ENCODE measurements around the gene CTSD.

Gene CTSD

DNA sequence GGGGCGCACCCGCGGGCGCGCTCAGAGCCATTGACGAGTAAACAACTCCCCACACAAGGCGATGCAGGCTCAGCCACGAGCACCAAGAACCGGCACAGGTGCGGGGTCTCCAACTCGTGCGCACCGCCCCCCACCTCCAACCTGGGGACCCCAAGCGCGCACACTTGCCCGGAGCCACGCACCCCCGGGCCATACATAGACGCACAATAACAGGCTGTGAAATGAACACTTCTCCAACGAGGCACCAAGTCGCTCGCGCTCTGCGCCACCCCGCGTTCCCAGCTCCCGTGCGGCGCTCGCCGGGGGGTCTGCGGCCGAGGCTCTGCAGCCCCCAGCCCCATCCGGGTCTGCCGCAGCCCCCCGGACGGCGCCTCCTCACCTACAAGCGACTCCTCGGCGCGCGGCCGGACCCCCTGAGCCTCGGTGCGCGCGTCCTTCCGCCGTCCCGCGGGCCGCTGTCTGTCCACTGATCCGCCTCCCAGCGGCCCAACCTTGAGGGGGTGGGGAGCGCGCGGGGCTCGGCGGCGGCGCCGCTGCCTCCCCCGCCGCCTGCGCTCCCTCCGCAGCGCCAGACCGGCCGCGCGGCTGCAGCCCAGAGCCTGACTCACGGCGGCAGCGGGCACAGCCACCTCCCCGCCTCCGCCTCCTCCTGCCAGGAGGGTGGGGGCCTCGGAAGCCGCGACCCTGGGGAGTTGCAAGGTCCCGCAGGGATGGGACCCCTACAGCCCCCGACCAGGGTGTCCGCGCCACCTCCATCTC is 14.9 kb downstream of the CTSD start:
- ChIA-PET POLR2A (ENCODE audit: low non-redundant PET) (interaction anchor here (1.1 kb wide), 1 partner anchor 15 kb away, joined by 4 read pairs; the partner anchor contains the start of gene CTSD), CTCF (interaction anchor here (0.5 to 1.4 kb wide), 4 partner anchors 56 to 109 kb away, joined by 3 to 5 read pairs (median 4); no protein-coding TSS in a partner anchor)
- DNase-seq (ENCODE audit: low spot score): peak; percentile 56

DNA sequence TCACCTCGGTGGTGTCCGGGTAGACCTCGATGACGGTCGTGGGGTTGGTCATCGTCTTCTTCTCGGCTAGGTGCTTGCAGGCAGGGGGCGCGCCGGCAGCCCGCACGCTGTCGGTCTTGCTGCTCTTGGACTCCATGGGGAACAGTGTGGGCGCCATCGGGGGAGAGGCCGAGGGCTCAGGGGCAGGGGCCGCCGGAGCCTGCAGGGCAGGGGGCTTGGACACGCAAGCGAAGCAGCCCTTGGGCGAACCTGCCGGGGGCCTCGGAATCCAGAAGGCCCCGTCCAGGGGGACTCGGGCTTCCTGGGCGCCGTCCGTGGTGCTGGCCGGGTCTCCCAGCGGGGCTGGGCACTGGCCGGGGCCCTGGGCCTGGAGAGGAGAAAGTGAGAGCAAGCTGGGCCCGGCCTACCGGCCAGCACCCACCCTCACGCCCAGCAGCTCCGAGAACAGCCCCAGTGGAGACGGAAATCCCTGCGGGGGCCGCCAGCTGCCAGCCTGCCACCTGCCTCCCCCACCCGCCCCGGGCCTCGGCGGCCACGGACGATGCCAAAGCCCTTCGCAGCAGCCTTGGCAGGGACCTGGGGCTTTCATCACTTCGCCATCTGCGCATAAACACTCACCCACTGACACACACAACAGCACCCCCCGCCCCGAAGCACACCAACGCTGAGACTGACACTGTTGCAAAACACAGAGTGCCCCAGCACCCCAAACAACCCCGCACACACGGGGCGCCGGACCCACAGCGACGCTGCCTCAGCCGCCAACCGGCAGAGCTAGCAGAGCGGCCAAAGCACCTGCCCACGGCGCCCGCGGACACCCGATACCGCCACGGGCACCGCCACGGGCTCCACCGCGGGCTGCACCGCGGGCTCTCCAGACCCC is 15.7 kb downstream of the CTSD start:
- no peak for DNase-seq (ENCODE audit: low spot score)
- TF ChIP-seq, protein P1, sequence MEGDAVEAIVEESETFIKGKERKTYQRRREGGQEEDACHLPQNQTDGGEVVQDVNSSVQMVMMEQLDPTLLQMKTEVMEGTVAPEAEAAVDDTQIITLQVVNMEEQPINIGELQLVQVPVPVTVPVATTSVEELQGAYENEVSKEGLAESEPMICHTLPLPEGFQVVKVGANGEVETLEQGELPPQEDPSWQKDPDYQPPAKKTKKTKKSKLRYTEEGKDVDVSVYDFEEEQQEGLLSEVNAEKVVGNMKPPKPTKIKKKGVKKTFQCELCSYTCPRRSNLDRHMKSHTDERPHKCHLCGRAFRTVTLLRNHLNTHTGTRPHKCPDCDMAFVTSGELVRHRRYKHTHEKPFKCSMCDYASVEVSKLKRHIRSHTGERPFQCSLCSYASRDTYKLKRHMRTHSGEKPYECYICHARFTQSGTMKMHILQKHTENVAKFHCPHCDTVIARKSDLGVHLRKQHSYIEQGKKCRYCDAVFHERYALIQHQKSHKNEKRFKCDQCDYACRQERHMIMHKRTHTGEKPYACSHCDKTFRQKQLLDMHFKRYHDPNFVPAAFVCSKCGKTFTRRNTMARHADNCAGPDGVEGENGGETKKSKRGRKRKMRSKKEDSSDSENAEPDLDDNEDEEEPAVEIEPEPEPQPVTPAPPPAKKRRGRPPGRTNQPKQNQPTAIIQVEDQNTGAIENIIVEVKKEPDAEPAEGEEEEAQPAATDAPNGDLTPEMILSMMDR (conservative IDR thresholded peaks at IDR 0.05; ENCODE audit: low read depth): no peak
- POLR2A ChIA-PET (ENCODE audit: low non-redundant PET): no interaction called here
- CTCF ChIA-PET: interaction anchor here (0.5 to 1.4 kb wide), 2 partner anchors 55 to 84 kb away, joined by 3 to 5 read pairs; no protein-coding TSS in a partner anchor
- H3K27ac ChIP-seq: peak overlapping the region; percentile 88

More for the DNA sequence above, 14.9 kb downstream of the CTSD start:
- TF ChIP-seq, protein P1 (conservative IDR thresholded peaks at IDR 0.05; ENCODE audit: low read depth): no peak
- H3K27ac ChIP-seq: peak overlapping the region; percentile 88

DNA sequence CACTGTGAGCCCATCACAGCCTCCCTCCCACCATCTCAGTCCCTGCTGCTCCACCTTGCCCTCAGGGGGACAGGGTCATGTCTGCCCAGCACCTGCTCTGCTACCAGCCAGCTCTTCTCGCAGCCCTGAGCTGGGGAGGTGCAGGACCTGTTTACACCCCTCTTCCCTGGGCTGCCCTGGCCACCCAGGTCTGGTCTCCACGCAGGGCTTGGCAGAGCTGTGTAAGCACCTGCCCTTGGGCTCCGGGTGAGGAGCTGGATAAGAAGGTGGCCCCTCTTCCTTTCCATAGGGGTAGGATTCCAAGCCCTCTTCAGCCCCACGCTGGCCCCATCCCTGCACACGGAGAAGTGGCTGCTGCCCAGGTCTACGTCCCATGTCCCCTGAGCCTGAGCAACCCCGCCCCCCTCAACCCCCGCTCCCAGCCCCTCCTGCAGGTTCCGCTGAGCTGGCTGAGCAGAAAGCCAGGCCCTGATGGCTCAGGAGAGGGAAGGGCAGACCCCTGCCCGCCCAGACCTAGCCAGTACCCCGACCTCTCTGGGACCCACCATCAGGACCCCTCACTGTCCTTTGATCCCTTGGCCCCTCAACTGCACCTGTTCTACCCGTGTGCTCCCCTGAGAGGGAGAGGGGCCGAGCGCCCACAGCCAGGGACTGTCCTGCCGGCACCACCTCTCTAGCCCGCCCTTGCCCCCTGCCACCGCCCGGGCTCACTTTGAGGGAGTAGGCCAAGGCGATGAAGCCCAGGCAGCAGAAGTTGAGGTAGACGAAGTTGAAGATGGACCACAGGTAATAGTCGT is 16.6 kb downstream of the CTSD start:
- TF ChIP-seq, protein P1 (conservative IDR thresholded peaks at IDR 0.05; ENCODE audit: low read depth): no peak
- ChIA-PET POLR2A (ENCODE audit: low non-redundant PET) (no interaction called here), CTCF (interaction anchor here (0.9 to 1.4 kb wide), 2 partner anchors 54 to 202 kb away, joined by 3 to 5 read pairs; no protein-coding TSS in a partner anchor)
- no peak for DNase-seq (ENCODE audit: low spot score)
- H3K27ac ChIP-seq: peak overlapping the region; percentile 88

GRCh38 chr11:1746511-1746931 is 17.2 kb downstream of the CTSD start:
- ChIA-PET CTCF (interaction anchor here (0.7 to 0.9 kb wide), 2 partner anchors 86 to 202 kb away, joined by 3 read pairs; no protein-coding TSS in a partner anchor), POLR2A (ENCODE audit: low non-redundant PET) (no interaction called here)
- peak overlapping the region; percentile 88 for H3K27ac ChIP-seq
- no peak for DNase-seq (ENCODE audit: low spot score)
- TF ChIP-seq, protein P1 (conservative IDR thresholded peaks at IDR 0.05; ENCODE audit: low read depth): no peak

DNA sequence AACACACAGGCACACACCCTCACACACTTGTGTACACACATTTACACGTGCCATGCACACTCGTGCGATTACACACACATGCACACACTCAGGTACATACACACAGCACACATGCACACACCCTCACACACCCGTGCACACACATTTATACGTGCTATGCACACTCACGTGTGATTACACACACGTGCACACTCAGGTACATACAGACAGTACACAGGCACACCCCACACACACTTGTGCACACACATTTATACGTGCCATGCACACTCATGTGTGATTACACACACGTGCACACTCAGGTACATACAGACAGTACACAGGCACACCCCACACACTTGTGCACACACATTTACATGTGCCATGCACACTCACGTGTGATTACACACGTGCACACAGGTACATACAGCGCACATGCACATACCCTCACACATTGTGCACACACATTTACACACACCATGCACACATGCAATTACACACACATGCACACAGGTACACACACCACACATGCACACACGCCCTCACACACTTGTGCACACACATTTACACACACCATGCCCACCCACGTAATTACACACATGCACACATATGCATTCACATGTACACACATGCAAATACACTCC is 17.9 kb downstream of the CTSD start:
- ChIA-PET CTCF (interaction anchor here (0.7 kb wide), 1 partner anchor 87 kb away, joined by 3 read pairs; no protein-coding TSS in a partner anchor), POLR2A (ENCODE audit: low non-redundant PET) (no interaction called here)
- peak overlapping the region; percentile 88 for H3K27ac ChIP-seq
- TF ChIP-seq, protein P1 (conservative IDR thresholded peaks at IDR 0.05; ENCODE audit: low read depth): no peak
- DNase-seq (ENCODE audit: low spot score): no peak

Measured in RWPE1 (cell line).